ENCODE data around the gene ARHGAP15. TPM values are rescaled to one million over a fixed set of nuclear protein-coding genes. Genes with fewer than 3 reads are reported as not detected.

Gene ARHGAP15
- total RNA-seq, 3 donors from 2014 or later: 5.3 to 8.2 (median 5.8) TPM

GRCh38 chr2:143347271-143347695, 218.1 kb downstream of the ARHGAP15 start:
- H3K36me3 ChIP-seq (ENCODE audit: low read depth): no peaks in the 10 kb centered on the region
- ATAC-seq: no peak
- no peaks in the 10 kb centered on the region for H3K9me3 ChIP-seq

GRCh38 chr2:143347901-143348414, 218.7 kb downstream of the ARHGAP15 start:
- intact Hi-C loops (cut with DNase I, micrococcal nuclease): no loop called here
- H3K4me3 ChIP-seq: no peak overlapping the region
- DNase-seq (no peak), ATAC-seq (no peak)
- no peaks in the 10 kb centered on the region for H3K36me3 ChIP-seq (ENCODE audit: low read depth)
- H3K9me3 ChIP-seq: no peaks in the 10 kb centered on the region
- no peaks in the 10 kb centered on the region for H3K4me1 ChIP-seq (ENCODE audit: low read depth)
- no peak for TF ChIP-seq CTCF (IDR thresholded peaks at IDR 0.05)

More at GRCh38 chr2:143347271-143347695, 218.1 kb downstream of the ARHGAP15 start:
- Histone ChIP-seq H3K4me3 (no peak overlapping the region), H3K4me1 (ENCODE audit: low read depth) (no peaks in the 10 kb centered on the region)
- intact Hi-C loops (cut with DNase I, micrococcal nuclease): no loop called here
- no peak for DNase-seq
- no peak for TF ChIP-seq CTCF (IDR thresholded peaks at IDR 0.05)

- Histone ChIP-seq H3K4me3 (no peak overlapping the region), H3K36me3 (ENCODE audit: low read depth) (no peaks in the 10 kb centered on the region), H3K4me1 (ENCODE audit: low read depth) (no peaks in the 10 kb centered on the region), H3K9me3 (no peaks in the 10 kb centered on the region)
- TF ChIP-seq CTCF (IDR thresholded peaks at IDR 0.05): no peak
- DNase-seq (no peak), ATAC-seq (no peak)
- intact Hi-C loops (cut with DNase I, micrococcal nuclease): no loop called here
Observed at GRCh38 chr2:143354050-143354750, 225.0 kb downstream of the ARHGAP15 start.

- Histone ChIP-seq H3K4me1 (ENCODE audit: low read depth) (no peaks in the 10 kb centered on the region), H3K36me3 (ENCODE audit: low read depth) (no peaks in the 10 kb centered on the region), H3K9me3 (no peaks in the 10 kb centered on the region), H3K4me3 (no peak overlapping the region)
- TF ChIP-seq CTCF (IDR thresholded peaks at IDR 0.05): no peak
- intact Hi-C loops (cut with DNase I, micrococcal nuclease): no loop called here
- DNase-seq (no peak), ATAC-seq (no peak)
Observed at GRCh38 chr2:143355870-143356269, 226.7 kb downstream of the ARHGAP15 start.

GRCh38 chr2:143356336-143356735, 227.1 kb downstream of the ARHGAP15 start:
- Histone ChIP-seq H3K4me3 (no peak overlapping the region), H3K4me1 (ENCODE audit: low read depth) (no peaks in the 10 kb centered on the region), H3K9me3 (no peaks in the 10 kb centered on the region), H3K36me3 (ENCODE audit: low read depth) (no peaks in the 10 kb centered on the region)
- no peak for DNase-seq
- TF ChIP-seq CTCF (IDR thresholded peaks at IDR 0.05): no peak
- intact Hi-C loops (cut with DNase I, micrococcal nuclease): no loop called here
- no peak for ATAC-seq
